Activated CD4-positive, alpha-beta T cell treated with anti-CD3 and anti-CD28 coated beads for 36 hours (primary cell): ENCODE data around the gene CD1C. TPM values are rescaled to one million over a fixed set of nuclear protein-coding genes. Genes with fewer than 3 reads are reported as not detected.
"Not testable (repeated sequence)": the region's sequence is repeated elsewhere in the genome, so short reads cannot be mapped to it uniquely, and the experiment has no call there.

Source experiments
- ATAC-seq: fragments of 200-7000 bp; cut with Tn5 transposase; one replicate; pipeline ENCODE4 v1.10.0; 2021; ENCODE audit warnings: mild to moderate bottlenecking, moderate library complexity
- CTCF ChIA-PET: fragments of 350-600 bp; sonication (Branson Sonifier 250); formaldehyde crosslinking; loops from one replicate; lab custom pipeline; 2021; ENCODE audit warnings: antibody characterized with exemption; lab: Charles Lee
- POLR2A ChIA-PET: fragments of 350-600 bp; sonication (Branson Sonifier 250); formaldehyde crosslinking; loops from one replicate; lab custom pipeline; 2021; ENCODE audit warnings: antibody characterized with exemption, inconsistent platforms; lab: Charles Lee
- DNase-seq: peaks from one replicate; pipeline ENCODE4 v3.0.0-alpha.2; 2020
- H3K27ac Mint-ChIP-seq: one replicate; pipeline ENCODE4 v1.8.0; 2021; ENCODE audit warnings: mixed read lengths
- H3K27me3 Mint-ChIP-seq: one replicate; pipeline ENCODE4 v1.8.0; 2021; ENCODE audit warnings: mixed read lengths
- H3K36me3 Mint-ChIP-seq: one replicate; pipeline ENCODE4 v1.8.0; 2021; ENCODE audit warnings: low read depth, mixed read lengths
- H3K4me1 Mint-ChIP-seq: one replicate; pipeline ENCODE4 v1.8.0; 2021; ENCODE audit warnings: mixed read lengths
- H3K4me3 Mint-ChIP-seq: one replicate; pipeline ENCODE4 v1.8.0; 2021; ENCODE audit warnings: mild to moderate bottlenecking, moderate library complexity, mixed read lengths
- H3K9me3 Mint-ChIP-seq: one replicate; pipeline ENCODE4 v1.8.0; 2021; ENCODE audit warnings: low read depth, mixed read lengths
- intact Hi-C, 2 experiments: fragments of 100-400 bp; cut with DNase I in 1 of 2; cut with micrococcal nuclease in 1 of 2; formaldehyde crosslinking; loops; one replicate each; pipeline versions ENCODE4 v1.14.2 to v1.15.1; 2022 to 2024; cut with DNase I, micrococcal nuclease
- total RNA-seq, 2 experiments: library from RNA; stranded (reverse); gene quantifications; one replicate each; pipeline ENCODE4 v1.2.3, GENCODE V29; 2021

Gene CD1C
- total RNA-seq, 2 experiments from 2014 or later = 0.14 to 0.21 TPM

DNA sequence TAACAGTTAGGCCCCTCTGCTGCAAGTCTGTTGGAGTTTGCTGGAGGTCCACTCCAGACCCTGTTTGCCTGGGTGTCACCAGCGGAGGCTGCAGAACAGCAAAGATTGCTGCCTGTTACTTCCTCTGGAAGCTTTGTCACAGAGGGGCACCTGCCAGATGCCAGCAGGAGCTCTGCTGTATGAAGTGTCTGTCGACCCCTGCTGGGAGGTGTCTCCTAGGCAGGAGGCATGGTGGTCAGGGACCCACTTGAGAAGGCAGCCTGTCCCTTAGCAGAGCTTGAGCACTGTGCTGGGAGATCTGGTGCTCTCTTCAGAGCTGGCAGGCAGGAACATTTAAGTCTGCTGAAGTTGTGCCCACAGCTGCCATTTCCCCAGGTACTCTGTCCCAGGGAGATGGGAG is 7.3 kb upstream of the CD1C start:
- H3K27ac Mint-ChIP-seq, CTCF ChIA-PET, H3K36me3 Mint-ChIP-seq, ATAC-seq, H3K4me3 Mint-ChIP-seq, POLR2A ChIA-PET, intact Hi-C loops, DNase-seq: not testable (repeated sequence)
- Mint-ChIP-seq H3K9me3 (peaks cover 12% of the 10 kb centered on the region), H3K27me3 (peaks cover 16% of the 10 kb centered on the region), H3K4me1 (peaks cover 24% of the 10 kb centered on the region)

DNA sequence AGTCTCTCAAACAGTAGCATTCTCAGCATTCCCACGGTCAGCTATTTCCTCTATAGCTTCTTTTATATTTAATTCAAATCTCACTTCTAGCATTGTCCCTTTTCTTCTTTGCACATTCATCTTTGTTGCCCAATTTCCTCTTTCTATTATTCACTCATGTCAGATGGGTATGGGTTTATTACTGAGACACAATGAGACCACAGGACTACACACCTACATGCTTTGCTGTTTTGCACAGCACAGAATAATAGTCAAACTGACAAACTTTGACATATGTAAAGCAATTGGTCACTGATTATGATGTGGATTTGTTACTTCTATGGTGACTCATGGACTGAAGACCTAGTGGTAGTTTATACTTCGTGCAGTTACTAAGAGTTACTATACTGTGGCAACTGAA is 5.8 kb upstream of the CD1C start:
- no peak overlapping the region for H3K27ac Mint-ChIP-seq
- H3K9me3 Mint-ChIP-seq = peaks cover 9% of the 10 kb centered on the region
- ATAC-seq (peak; percentile 68), DNase-seq (no peak)
- ChIA-PET CTCF (interaction anchor here (0.7 kb wide), 1 partner anchor 19 kb away, joined by 3 read pairs; no protein-coding TSS in a partner anchor), POLR2A (no interaction called here)
- peaks cover 2% of the 10 kb centered on the region for H3K36me3 Mint-ChIP-seq
- H3K4me1 Mint-ChIP-seq = peaks cover 24% of the 10 kb centered on the region
- peaks cover 18% of the 10 kb centered on the region for H3K27me3 Mint-ChIP-seq
- no peak overlapping the region for H3K4me3 Mint-ChIP-seq
- intact Hi-C loops = no loop called here

DNA sequence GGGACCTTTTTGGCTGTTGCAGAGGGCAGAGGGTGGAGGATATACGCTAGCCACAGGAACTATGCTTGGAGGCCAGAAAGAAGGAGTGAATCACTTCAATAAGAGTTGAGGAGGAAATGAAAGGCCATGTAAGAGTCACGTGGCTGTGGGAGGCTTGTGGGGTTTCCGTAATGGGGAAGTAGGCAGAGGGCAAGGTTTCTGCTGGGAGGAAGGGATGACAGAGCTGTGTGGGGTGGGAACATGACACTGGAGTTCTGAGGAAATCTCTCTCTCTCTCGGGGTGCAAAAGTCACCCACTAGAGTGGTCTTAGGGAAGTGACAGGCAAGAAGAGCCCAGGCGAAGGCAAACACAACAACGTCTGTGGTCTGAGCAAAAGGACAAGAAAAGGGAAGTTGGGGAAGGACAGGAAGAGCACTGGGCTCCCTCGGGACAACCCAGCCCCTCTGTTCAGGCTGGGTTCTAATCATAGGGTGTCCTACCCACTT is 3.9 kb upstream of the CD1C start:
- Mint-ChIP-seq H3K27ac (peak overlapping the region; percentile 73), H3K4me1 (peaks cover 24% of the 10 kb centered on the region), H3K36me3 (peaks cover 2% of the 10 kb centered on the region), H3K27me3 (peaks cover 18% of the 10 kb centered on the region), H3K9me3 (peaks cover 4% of the 10 kb centered on the region), H3K4me3 (no peak overlapping the region)
- peak; percentile 44 for DNase-seq
- intact Hi-C loops = no loop called here
- ChIA-PET CTCF (no interaction called here), POLR2A (no interaction called here)
- ATAC-seq = peak; percentile 70

DNA sequence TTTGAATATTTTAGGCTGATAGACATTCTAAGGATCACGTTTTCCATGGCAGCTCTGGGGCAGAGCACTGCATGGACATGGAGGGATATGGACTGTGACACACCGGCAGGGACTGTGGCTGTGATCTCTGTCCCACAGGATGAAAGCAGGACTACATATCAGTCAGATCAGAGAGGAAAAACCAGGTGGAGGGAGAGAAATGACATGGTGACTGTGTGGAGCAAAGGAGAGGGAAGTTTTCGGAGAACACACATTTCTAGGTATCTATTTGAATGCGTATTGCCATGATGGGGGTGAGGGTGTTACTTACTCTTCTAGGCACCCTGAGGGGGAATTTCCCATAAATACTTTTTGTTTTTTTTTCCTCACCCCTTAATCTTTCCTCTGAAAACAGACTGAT is 3.2 kb upstream of the CD1C start:
- intact Hi-C loops = no loop called here

DNA sequence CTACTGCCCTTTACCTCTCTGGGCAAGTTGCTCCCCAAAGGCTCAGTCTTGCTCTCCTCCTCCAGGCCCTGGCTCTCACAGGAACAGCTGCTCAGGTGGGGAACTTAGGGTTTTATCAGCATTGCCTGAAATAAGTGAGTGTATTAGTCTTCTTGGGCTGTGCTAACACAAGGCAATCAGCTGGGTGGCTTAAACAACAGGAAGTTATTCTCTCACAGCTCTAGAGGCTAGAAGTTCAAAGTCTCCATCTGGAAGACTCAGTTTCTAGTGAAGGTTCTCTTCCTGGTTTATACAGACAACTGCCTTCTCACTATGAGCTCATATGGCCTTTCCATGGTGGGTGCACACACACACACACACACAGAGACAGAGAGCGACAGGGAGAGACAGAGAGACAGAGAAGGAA is 2.8 kb upstream of the CD1C start:
- POLR2A ChIA-PET = no interaction called here
- CTCF ChIA-PET = no interaction called here
- DNase-seq = no peak
- peaks cover 24% of the 10 kb centered on the region for H3K4me1 Mint-ChIP-seq
- H3K9me3 Mint-ChIP-seq = no peaks in the 10 kb centered on the region
- no peaks in the 10 kb centered on the region for H3K36me3 Mint-ChIP-seq
- peak; percentile 7 for ATAC-seq
- H3K4me3 Mint-ChIP-seq = no peak overlapping the region
- peaks cover 8% of the 10 kb centered on the region for H3K27me3 Mint-ChIP-seq
- intact Hi-C loops = no loop called here
- H3K27ac Mint-ChIP-seq = peak overlapping the region; percentile 44

More for the DNA sequence above, 3.2 kb upstream of the CD1C start:
- DNase-seq (no peak), ATAC-seq (peak; percentile 46)
- ChIA-PET POLR2A (no interaction called here), CTCF (no interaction called here)
- H3K36me3 Mint-ChIP-seq = no peaks in the 10 kb centered on the region
- peaks cover 2% of the 10 kb centered on the region for H3K9me3 Mint-ChIP-seq
- peaks cover 24% of the 10 kb centered on the region for H3K4me1 Mint-ChIP-seq
- peak overlapping the region; percentile 73 for H3K27ac Mint-ChIP-seq
- no peak overlapping the region for H3K4me3 Mint-ChIP-seq
- peaks cover 12% of the 10 kb centered on the region for H3K27me3 Mint-ChIP-seq

DNA sequence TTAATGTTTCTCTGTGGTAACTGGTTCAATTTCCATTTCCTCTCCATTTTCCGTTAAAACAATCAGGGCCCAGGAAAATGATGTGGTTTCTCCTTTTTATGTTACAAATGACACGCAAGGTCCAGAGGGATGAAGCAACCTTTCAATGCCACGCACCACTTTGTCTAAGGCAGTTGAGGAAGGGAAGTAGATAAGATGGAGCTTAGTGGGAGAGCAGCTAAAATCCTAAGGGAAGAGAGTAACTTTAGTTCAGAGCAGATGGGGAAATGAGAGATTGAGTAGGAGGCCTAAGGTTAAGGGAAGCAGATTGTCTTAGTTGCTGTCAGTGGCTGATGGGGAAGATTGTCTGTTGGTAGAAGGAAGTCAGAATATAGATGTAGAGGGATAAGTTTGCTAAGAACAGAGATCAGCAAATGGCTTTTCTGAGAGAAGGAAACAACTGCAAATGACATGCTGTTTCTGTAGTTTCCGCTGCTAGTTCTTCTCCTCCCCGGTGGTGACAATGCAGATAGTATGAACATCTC is 660 bp downstream of the CD1C start:
- no peak for DNase-seq
- CTCF ChIA-PET = interaction anchor here (0.8 kb wide), 1 partner anchor 261 kb away, joined by 3 read pairs; no protein-coding TSS in a partner anchor
- Mint-ChIP-seq H3K36me3 (no peaks in the 10 kb centered on the region), H3K27ac (no peak overlapping the region), H3K4me3 (no peak overlapping the region), H3K27me3 (peaks cover 8% of the 10 kb centered on the region), H3K9me3 (no peaks in the 10 kb centered on the region), H3K4me1 (peaks cover 20% of the 10 kb centered on the region)
- no peak for ATAC-seq
- intact Hi-C loops = no loop called here
- POLR2A ChIA-PET = no interaction called here

DNA sequence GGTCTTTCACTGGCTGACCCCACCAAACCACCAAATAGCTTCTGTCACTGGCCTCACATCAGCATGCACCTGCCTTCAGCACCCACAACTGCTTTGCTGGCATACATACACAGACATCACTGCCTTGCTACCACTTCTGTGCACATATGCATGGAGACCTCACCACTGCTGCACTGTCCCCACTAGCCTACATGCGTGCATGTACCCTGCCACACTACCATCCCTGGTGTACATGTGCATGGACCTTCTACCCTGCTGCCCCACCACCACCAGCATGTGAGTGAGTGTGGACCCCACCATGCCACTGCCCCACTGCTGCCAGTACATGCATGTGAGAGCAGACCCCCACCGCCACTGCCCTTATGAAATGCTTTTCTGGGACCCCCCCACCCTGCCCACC is 6.1 kb downstream of the CD1C start:
- POLR2A ChIA-PET = no interaction called here
- H3K36me3 Mint-ChIP-seq = peaks cover 1% of the 10 kb centered on the region
- peaks cover 13% of the 10 kb centered on the region for H3K9me3 Mint-ChIP-seq
- H3K4me3 Mint-ChIP-seq = no peak overlapping the region
- H3K27ac Mint-ChIP-seq = no peak overlapping the region
- CTCF ChIA-PET = interaction anchor here (0.6 kb wide), 1 partner anchor 8 kb away, joined by 3 read pairs; no protein-coding TSS in a partner anchor
- intact Hi-C loops = no loop called here
- H3K27me3 Mint-ChIP-seq = peaks cover 11% of the 10 kb centered on the region
- no peak for ATAC-seq
- no peak for DNase-seq
- no peaks in the 10 kb centered on the region for H3K4me1 Mint-ChIP-seq

DNA sequence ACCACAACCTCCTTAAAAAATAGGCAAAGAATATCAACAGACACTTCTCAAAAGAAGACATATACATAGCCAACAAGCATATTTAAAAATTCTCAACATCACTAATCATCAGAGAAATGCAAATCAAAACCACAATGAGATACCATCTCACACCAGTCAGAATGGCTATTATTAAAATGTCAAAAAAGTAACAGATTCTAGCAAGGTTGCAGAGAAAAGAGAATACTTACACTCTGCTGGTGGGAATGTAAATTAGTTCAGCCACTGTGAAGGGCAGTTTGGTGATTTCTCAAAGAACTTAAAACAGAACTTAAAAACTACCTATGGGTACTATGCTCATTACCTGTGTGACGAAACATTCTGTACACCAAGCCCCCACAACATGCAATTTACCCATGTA is 20.9 kb downstream of the CD1C start:
- peaks cover 9% of the 10 kb centered on the region for H3K9me3 Mint-ChIP-seq
- CTCF ChIA-PET = no interaction called here
- H3K27ac Mint-ChIP-seq = no peak overlapping the region
- DNase-seq (no peak), ATAC-seq (no peak)
- peaks cover 5% of the 10 kb centered on the region for H3K27me3 Mint-ChIP-seq
- no peak overlapping the region for H3K4me3 Mint-ChIP-seq
- H3K36me3 Mint-ChIP-seq = no peaks in the 10 kb centered on the region
- no peaks in the 10 kb centered on the region for H3K4me1 Mint-ChIP-seq
- POLR2A ChIA-PET = no interaction called here
- intact Hi-C loops = no loop called here

DNA sequence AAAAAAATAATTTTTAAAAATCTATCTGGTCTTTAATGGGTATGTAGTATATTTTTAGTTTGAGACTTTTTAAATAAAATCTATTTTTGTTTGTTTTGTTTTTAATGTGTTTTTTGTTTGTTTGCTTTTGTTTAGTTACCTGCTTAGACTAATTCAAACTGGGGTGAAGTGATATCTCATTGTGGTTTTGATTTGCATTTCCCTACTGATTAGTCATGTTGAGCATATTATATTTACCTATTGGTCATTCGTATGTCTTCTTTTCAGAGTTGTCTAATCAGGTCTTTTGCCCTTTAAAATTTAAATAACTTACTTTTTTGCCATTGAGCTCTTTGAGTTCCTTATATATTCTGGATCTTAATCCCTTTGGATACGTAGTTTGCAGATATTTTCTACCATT is 21.3 kb downstream of the CD1C start:
- POLR2A ChIA-PET = no interaction called here

DNA sequence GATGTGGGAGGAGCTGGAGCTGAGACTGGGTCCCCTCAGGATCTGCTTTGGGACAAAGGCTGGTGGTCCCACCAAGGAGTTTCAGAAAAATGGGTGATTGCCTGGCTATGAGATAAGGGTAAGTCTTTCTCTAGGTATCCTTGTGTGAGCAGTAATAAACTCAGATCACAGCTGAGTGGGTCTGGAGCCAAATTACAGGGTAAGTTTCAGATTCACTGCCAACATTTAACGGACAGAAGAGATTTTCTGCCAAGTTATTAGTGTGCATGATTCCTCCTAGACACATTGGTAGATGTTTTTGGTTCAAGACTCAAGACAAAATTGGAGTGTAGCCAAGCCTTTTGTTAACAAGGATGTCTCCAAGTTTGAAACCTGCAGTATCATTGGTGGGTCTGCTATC is 34.1 kb downstream of the CD1C start:
- ATAC-seq (no peak), DNase-seq (no peak)
- H3K4me3 Mint-ChIP-seq = no peak overlapping the region
- POLR2A ChIA-PET = no interaction called here
- H3K27me3 Mint-ChIP-seq = peaks cover 15% of the 10 kb centered on the region
- H3K4me1 Mint-ChIP-seq = peaks cover 4% of the 10 kb centered on the region
- no peak overlapping the region for H3K27ac Mint-ChIP-seq
- peaks cover 5% of the 10 kb centered on the region for H3K9me3 Mint-ChIP-seq
- CTCF ChIA-PET = no interaction called here
- no peaks in the 10 kb centered on the region for H3K36me3 Mint-ChIP-seq
- intact Hi-C loops = no loop called here

More for the DNA sequence above, 21.3 kb downstream of the CD1C start:
- Mint-ChIP-seq H3K4me3 (no peak overlapping the region), H3K9me3 (peaks cover 9% of the 10 kb centered on the region), H3K36me3 (no peaks in the 10 kb centered on the region), H3K27me3 (peaks cover 5% of the 10 kb centered on the region), H3K27ac (no peak overlapping the region), H3K4me1 (no peaks in the 10 kb centered on the region)
- no peak for DNase-seq
- CTCF ChIA-PET = no interaction called here
- ATAC-seq = no peak
- intact Hi-C loops = no loop called here

DNA sequence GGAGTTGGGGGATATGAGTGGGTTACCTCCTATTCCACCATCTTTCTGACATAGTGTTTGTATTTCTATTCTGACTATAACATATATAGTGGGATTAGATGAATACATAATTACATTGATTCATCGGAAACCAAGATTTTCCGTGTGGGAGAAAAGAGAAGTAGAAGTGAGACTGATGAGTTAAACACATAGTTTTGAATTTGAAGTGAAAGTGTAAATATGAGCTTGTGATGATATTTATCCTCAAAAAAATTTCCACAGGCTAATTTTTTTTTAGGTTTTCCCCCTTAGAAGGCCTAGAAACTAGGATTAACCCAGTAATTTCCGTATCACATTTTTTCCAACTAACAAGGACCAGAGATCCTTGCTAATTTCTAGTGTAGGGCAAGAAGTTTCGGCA is 34.7 kb downstream of the CD1C start:
- DNase-seq = no peak
- H3K36me3 Mint-ChIP-seq = no peaks in the 10 kb centered on the region
- CTCF ChIA-PET = no interaction called here
- POLR2A ChIA-PET = no interaction called here
- H3K4me3 Mint-ChIP-seq = no peak overlapping the region
- H3K9me3 Mint-ChIP-seq = peaks cover 5% of the 10 kb centered on the region
- H3K27me3 Mint-ChIP-seq = peaks cover 15% of the 10 kb centered on the region
- H3K27ac Mint-ChIP-seq = no peak overlapping the region
- intact Hi-C loops = no loop called here
- peaks cover 4% of the 10 kb centered on the region for H3K4me1 Mint-ChIP-seq
- ATAC-seq = no peak

DNA sequence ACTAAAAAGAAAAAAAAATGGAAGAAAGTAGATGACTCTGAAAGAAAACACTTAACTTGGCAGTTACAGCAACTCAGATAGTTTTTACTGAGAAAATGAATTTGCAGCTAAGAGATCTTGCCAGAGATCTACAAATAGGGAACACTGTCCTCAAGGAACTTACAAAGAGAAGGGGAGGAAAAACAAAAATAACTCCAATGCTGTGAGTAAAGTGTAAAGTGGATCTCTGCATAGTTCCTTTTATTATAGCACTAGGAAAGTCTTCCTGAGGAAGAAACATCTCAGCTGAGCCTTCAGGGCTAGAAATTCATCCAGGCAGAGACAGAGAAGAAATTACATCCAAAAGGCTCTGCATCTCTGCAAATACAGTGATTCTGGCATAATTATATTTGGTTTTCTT is 37.8 kb downstream of the CD1C start:
- ChIA-PET CTCF (interaction anchor here (0.9 kb wide), 1 partner anchor 32 kb away, joined by 3 read pairs; no protein-coding TSS in a partner anchor), POLR2A (no interaction called here)
- H3K9me3 Mint-ChIP-seq = peaks cover 5% of the 10 kb centered on the region
- ATAC-seq = no peak
- H3K4me3 Mint-ChIP-seq = no peak overlapping the region
- intact Hi-C loops = no loop called here
- peaks cover 8% of the 10 kb centered on the region for H3K27me3 Mint-ChIP-seq
- peaks cover 4% of the 10 kb centered on the region for H3K4me1 Mint-ChIP-seq
- no peak overlapping the region for H3K27ac Mint-ChIP-seq
- no peak for DNase-seq
- no peaks in the 10 kb centered on the region for H3K36me3 Mint-ChIP-seq
